ENCODE results near the gene MTFR2. TPM values are rescaled to one million over a fixed set of nuclear protein-coding genes. Genes with fewer than 3 reads are reported as not detected.

The MTFR2 gene
- total and polyA plus RNA-seq, 2 of the 13 experiments (the other 11 are each of a cell fraction or from before 2014, with no cell fraction given), result 6.7 to 10.7 TPM

- FAIRE-seq, result no peak
- TF ChIP-seq GRHL1 (CRISPR knock-in tag; conservative IDR thresholded peaks at IDR 0.05) (no peak), ZMAT5 (CRISPR knock-in tag; IDR thresholded peaks at IDR 0.05; ENCODE audit: borderline replicate concordance, low read depth) (no peak), MYC (CRISPR knock-in tag; IDR thresholded peaks at IDR 0.05; ENCODE audit: borderline replicate concordance) (no peak), AHR (CRISPR knock-in tag; IDR thresholded peaks at IDR 0.05) (no peak), CBFB (CRISPR knock-in tag; IDR thresholded peaks at IDR 0.05) (no peak), ETS1 (CRISPR knock-in tag; IDR thresholded peaks at IDR 0.05) (no peak), ISX (CRISPR knock-in tag; conservative IDR thresholded peaks at IDR 0.05) (no peak), MEIS1 (CRISPR knock-in tag; IDR thresholded peaks at IDR 0.05; ENCODE audit: borderline replicate concordance) (no peak), ZBTB7A (CRISPR knock-in tag; IDR thresholded peaks at IDR 0.05) (no peak), HMGA1 (CRISPR knock-in tag; conservative IDR thresholded peaks at IDR 0.05) (no peak), ZNF883 (CRISPR knock-in tag; IDR thresholded peaks at IDR 0.05; ENCODE audit: not compliant biosample characterization) (no peak), ZNF615 (CRISPR knock-in tag; IDR thresholded peaks at IDR 0.05; ENCODE audit: borderline replicate concordance) (no peak), KLF16 (CRISPR knock-in tag; IDR thresholded peaks at IDR 0.05) (no peak)
- TF ChIP-seq, protein P1, sequence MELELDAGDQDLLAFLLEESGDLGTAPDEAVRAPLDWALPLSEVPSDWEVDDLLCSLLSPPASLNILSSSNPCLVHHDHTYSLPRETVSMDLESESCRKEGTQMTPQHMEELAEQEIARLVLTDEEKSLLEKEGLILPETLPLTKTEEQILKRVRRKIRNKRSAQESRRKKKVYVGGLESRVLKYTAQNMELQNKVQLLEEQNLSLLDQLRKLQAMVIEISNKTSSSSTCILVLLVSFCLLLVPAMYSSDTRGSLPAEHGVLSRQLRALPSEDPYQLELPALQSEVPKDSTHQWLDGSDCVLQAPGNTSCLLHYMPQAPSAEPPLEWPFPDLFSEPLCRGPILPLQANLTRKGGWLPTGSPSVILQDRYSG (CRISPR knock-in tag; IDR thresholded peaks at IDR 0.05), result no peak
- no peaks in the 10 kb centered on the region for H3K79me2 ChIP-seq (ENCODE audit: insufficient read depth, low read length)
- no peaks in the 10 kb centered on the region for H3K36me3 ChIP-seq (replicated peaks in 1 of 2; ENCODE audit: control insufficient read depth in 1 of 2, insufficient read depth in 2 of 2, low read length in 2 of 2)
- no peaks in the 10 kb centered on the region for H3K27me3 ChIP-seq (ENCODE audit: control insufficient read depth in 1 of 2, insufficient read depth in 2 of 2, low read length in 2 of 2)
- no peak for DNase-seq (ENCODE audit: low spot score)
- 6% methylated on average over 1 of the region's 1 CpG for WGBS (ENCODE audit: low lambda C conversion rate)
- POLR2A ChIA-PET, result no interaction called here
- H3K9me3 ChIP-seq (ENCODE audit: low read length), result no peaks in the 10 kb centered on the region
- H3K4me1 ChIP-seq (ENCODE audit: insufficient read depth, low read length), result no peaks in the 10 kb centered on the region
- H3K9ac ChIP-seq (ENCODE audit: insufficient read depth, low read depth, low read length), result no peak overlapping the region
- in situ Hi-C loops (cut with HindIII; ENCODE audit: extremely low pct_ligation_motif_present, low pct_unique_long_range_greater_than_20kb), result no loop called here
- no peaks in the 10 kb centered on the region for H4K20me1 ChIP-seq (ENCODE audit: insufficient read depth, low read length)
- H3K4me3 ChIP-seq (replicated peaks in 1 of 3; ENCODE audit: insufficient read depth in 1 of 3, low read depth in 2 of 3, low read length in 3 of 3), result no peak overlapping the region
- H2AFZ ChIP-seq (ENCODE audit: low read length), result no peak overlapping the region
- no peak overlapping the region for H3K4me2 ChIP-seq (ENCODE audit: low read depth, low read length)
- H3K27ac ChIP-seq (ENCODE audit: extremely low read length, insufficient read depth, low read length), result no peak overlapping the region
- intact Hi-C loops (cut with micrococcal nuclease; ENCODE audit: unreplicated experiment), result no loop called here
- CTCF ChIA-PET (ENCODE audit: low intra/inter-chr PET ratio, low total read pairs), result no interaction called here
- BruUV-seq (replicated peaks), result no TSS peak
- no peak for ATAC-seq
These were observed 65.4 kb downstream of the MTFR2 start for GRCh38 chr6:136184738-136185137.

Data from HepG2 (cell line).